Breast epithelium (tissue), 4 donors: ENCODE data around the gene TCTA. TPM values are rescaled to one million over a fixed set of nuclear protein-coding genes. Genes with fewer than 3 reads are reported as not detected.

Source experiments
- DNase-seq, 2 donors: peaks; one replicate each; pipeline ENCODE4 v3.0.0-alpha.2; 2019; ENCODE audit warnings: low spot score in 2 of 2
- H3K27ac ChIP-seq, 2 donors: fragments of 200-600 bp; sonication (generic) in 1 of 2; one replicate each; pipeline ENCODE4 v1.5.1; 2016 to 2019; ENCODE audit warnings: mild to moderate bottlenecking in 1 of 2
- H3K27me3 ChIP-seq, 2 donors: fragments of 200-600 bp; sonication (generic) in 1 of 2; one replicate each; pipeline versions ENCODE4 v1.5.1 to v1.6.0; 2017 to 2019; ENCODE audit warnings: control low read depth in 1 of 2, mild to moderate bottlenecking in 1 of 2
- H3K36me3 ChIP-seq: fragments of 200-600 bp; one replicate; pipeline ENCODE4 v1.5.1; 2019
- H3K4me1 ChIP-seq, 2 donors: fragments of 200-600 bp; sonication (generic); one replicate each; pipeline ENCODE4 v1.5.1; 2016 to 2019; ENCODE audit warnings: control low read depth in 1 of 2
- H3K4me3 ChIP-seq, 3 donors: fragments of 200-600 bp; sonication (generic); 1 replicate in 2 of 3; 2 replicates in 1 of 3; pipeline ENCODE4 v1.5.1; 2016 to 2019; ENCODE audit warnings: mild to moderate bottlenecking in 3 of 3, moderate library complexity in 2 of 3
- H3K9me3 ChIP-seq, 2 donors: fragments of 200-600 bp; sonication (generic) in 1 of 2; one replicate each; pipeline ENCODE4 v1.5.1; 2016 to 2019; ENCODE audit warnings: control low read depth in 1 of 2
- POLR2A ChIP-seq: fragments of 450-650 bp; IDR thresholded peaks from one replicate; pipeline ENCODE4 v1.6.1; 2016; ENCODE audit warnings: antibody characterized with exemption, mild to moderate bottlenecking, moderate library complexity
- POLR2AphosphoS5 ChIP-seq, 3 donors: sonication (generic); formaldehyde crosslinking; IDR thresholded peaks; one replicate each; pipeline ENCODE4 v1.6.1; 2017; ENCODE audit warnings: antibody characterized with exemption in 3 of 3
- intact Hi-C: fragments of 100-400 bp; cut with DNase I; formaldehyde crosslinking; loops from one replicate; pipeline ENCODE4 v1.15.1; 2023; ENCODE audit warnings: low total_unique reads
- total RNA-seq, 3 donors: library from RNA; depleted of rRNA; stranded (reverse); fragments of >200 nt; gene quantifications; one replicate each; pipeline ENCODE4 v1.1.0, GENCODE V29; 2016
- TF ChIP-seq, protein P1 (sequence below), 3 donors: fragments of 450-650 bp; IDR thresholded peaks; one replicate each; pipeline ENCODE4 v1.5.1; 2016 to 2017; ENCODE audit warnings: antibody characterized with exemption in 3 of 3, mild to moderate bottlenecking in 3 of 3, moderate library complexity in 3 of 3

TCTA gene
- total RNA-seq, 3 donors from 2014 or later: 22.6 to 29.0 (median 25.9) TPM

DNA sequence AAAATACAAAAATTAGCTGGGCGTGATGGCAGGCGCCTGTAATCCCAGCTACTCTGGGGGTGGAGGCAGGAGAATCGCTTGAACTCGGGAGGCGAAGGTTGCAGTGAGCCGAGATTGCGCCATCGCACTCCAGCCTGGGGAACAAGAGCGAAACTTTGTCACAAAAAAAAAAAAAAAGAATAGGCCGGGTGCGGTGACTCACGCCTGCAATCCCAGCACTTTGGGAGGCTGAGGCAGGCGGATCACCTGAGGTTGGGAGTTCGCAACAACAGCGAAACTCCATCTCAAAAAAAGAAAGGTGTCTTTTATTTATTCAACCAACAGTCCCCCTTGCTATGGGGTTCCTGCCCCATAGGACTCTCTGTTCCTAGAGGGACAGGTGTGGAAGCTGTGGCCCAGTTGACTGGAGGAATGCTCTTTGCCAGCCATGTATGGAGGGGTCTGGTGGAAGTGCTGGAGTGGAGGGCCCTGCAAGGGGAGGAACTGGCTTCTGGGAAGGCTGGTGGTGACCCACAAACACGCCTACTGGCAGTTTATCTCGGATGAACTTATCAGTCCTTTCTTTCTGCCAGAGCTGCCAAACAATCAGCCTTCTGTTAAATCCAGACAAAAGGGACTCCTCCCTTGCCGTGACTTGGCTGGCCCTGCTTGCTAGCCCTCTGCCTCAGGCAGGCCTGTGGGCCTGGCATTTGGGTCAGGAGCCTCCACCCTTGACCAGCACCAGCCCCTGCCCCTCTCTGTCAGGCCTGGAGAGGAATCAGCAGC, 53.2 kb downstream of the TCTA start:
- intact Hi-C loops: no loop called here
- Histone ChIP-seq H3K4me3 (no peak overlapping the region), H3K36me3 (no peaks in the 10 kb centered on the region), H3K27me3 (no peaks in the 10 kb centered on the region), H3K4me1 (peaks cover 4 to 22% of the 10 kb centered on the region in 2 donors), H3K27ac (peak overlapping the region; percentile 54 to 61), H3K9me3 (no peaks in the 10 kb centered on the region)
- DNase-seq: no peak
- TF ChIP-seq POLR2A (no peak), POLR2AphosphoS5 (IDR thresholded peaks at IDR 0.05) (no peak)
- TF ChIP-seq, protein P1, sequence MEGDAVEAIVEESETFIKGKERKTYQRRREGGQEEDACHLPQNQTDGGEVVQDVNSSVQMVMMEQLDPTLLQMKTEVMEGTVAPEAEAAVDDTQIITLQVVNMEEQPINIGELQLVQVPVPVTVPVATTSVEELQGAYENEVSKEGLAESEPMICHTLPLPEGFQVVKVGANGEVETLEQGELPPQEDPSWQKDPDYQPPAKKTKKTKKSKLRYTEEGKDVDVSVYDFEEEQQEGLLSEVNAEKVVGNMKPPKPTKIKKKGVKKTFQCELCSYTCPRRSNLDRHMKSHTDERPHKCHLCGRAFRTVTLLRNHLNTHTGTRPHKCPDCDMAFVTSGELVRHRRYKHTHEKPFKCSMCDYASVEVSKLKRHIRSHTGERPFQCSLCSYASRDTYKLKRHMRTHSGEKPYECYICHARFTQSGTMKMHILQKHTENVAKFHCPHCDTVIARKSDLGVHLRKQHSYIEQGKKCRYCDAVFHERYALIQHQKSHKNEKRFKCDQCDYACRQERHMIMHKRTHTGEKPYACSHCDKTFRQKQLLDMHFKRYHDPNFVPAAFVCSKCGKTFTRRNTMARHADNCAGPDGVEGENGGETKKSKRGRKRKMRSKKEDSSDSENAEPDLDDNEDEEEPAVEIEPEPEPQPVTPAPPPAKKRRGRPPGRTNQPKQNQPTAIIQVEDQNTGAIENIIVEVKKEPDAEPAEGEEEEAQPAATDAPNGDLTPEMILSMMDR (IDR thresholded peaks at IDR 0.05): no peak

Other genes with a start within 250 kb of the TCTA start
- gene CCDC71, start 246.1 kb upstream of the TCTA start, total RNA-seq: 10 to 100 TPM; 29.0 to 39.7 (median 31.8) TPM
- 100 to 1,000 TPM in 1 of 3 donors, 10 to 100 TPM in 2; 38.7 to 106 (median 46.2) TPM for gene KLHDC8B, start 240.8 kb upstream of the TCTA start, total RNA-seq
- 1 to 10 TPM; 4.2 to 5.1 (median 4.3) TPM for gene C3orf62, start 135.2 kb upstream of the TCTA start, total RNA-seq
- 10 to 100 TPM; 26.3 to 32.8 (median 29.9) TPM for gene USP4, start 72.4 kb upstream of the TCTA start, total RNA-seq
- 100 to 1,000 TPM; 205 to 653 (median 275) TPM for gene GPX1, start 54.1 kb upstream of the TCTA start, total RNA-seq
- 100 to 1,000 TPM; 314 to 686 (median 317) TPM for gene RHOA, start 447 bp upstream of the TCTA start, total RNA-seq
- 1 to 10 TPM; 2.7 to 8.3 (median 3.6) TPM for gene AMT, start 10.1 kb downstream of the TCTA start, total RNA-seq
- 10 to 100 TPM in 1 of 3 donors, 1 to 10 TPM in 2; 4.5 to 14.0 (median 5.2) TPM for gene NICN1, start 16.9 kb downstream of the TCTA start, total RNA-seq
- 10 to 100 TPM; 37.1 to 56.6 (median 44.6) TPM for gene DAG1, start 57.8 kb downstream of the TCTA start, total RNA-seq
- gene BSN, start 142.1 kb downstream of the TCTA start, total RNA-seq: under 1 TPM; 0.15 to 0.48 (median 0.33) TPM